ENCODE measurements around the gene BICDL2. TPM values are rescaled to one million over a fixed set of nuclear protein-coding genes. Genes with fewer than 3 reads are reported as not detected.
"Not testable (repeated sequence)": the region's sequence is repeated elsewhere in the genome, so short reads cannot be mapped to it uniquely, and the experiment has no call there.

BICDL2 gene
- polyA plus RNA-seq, 4 donors: 19.1 to 47.8 (median 33.5) TPM

- H3K27me3 ChIP-seq (ENCODE audit: control insufficient read depth in 3 of 3, insufficient read depth in 3 of 3, low read length in 3 of 3): no peaks in the 10 kb centered on the region
- H3K4me3 ChIP-seq (ENCODE audit: low read depth in 1 of 3, low read length in 3 of 3): no peak overlapping the region
- H3K9me3 ChIP-seq (ENCODE audit: control insufficient read depth in 2 of 2, insufficient read depth in 1 of 2, low read depth in 1 of 2, low read length in 1 of 2): peaks cover 0 to 4% of the 10 kb centered on the region in 2 donors
- H3K4me1 ChIP-seq (ENCODE audit: control insufficient read depth in 3 of 3, insufficient read depth in 2 of 3, low read depth in 1 of 3, low read length in 2 of 3): no peaks in the 10 kb centered on the region
- DNase-seq: no peak
- H3K27ac ChIP-seq (ENCODE audit: low read depth in 1 of 3, low read length in 2 of 3): peak overlapping the region in 1 of 3 donors; percentile 75
- 36 to 59% (median 58%) methylated on average over 6 of the region's 6 CpGs for WGBS, 3 donors
- FAIRE-seq: no peak
- no peaks in the 10 kb centered on the region for H3K36me3 ChIP-seq (ENCODE audit: control insufficient read depth in 3 of 3, insufficient read depth in 2 of 3, low read depth in 1 of 3, low read length in 3 of 3)
Observed at GRCh38 chr16:3076577-3076976, 39.8 kb upstream of the BICDL2 start.

- WGBS, 3 donors: 76 to 90% (median 84%) methylated on average over 4 to 6 of the region's 6 CpGs
- not testable (repeated sequence) for H3K36me3 ChIP-seq (ENCODE audit: control insufficient read depth in 3 of 3, insufficient read depth in 2 of 3, low read depth in 1 of 3, low read length in 3 of 3); FAIRE-seq; H3K27me3 ChIP-seq (ENCODE audit: control insufficient read depth in 3 of 3, insufficient read depth in 3 of 3, low read length in 3 of 3); H3K4me3 ChIP-seq (ENCODE audit: low read depth in 1 of 3, low read length in 3 of 3); H3K4me1 ChIP-seq (ENCODE audit: control insufficient read depth in 3 of 3, insufficient read depth in 2 of 3, low read depth in 1 of 3, low read length in 2 of 3); DNase-seq; H3K9me3 ChIP-seq (ENCODE audit: control insufficient read depth in 2 of 2, insufficient read depth in 1 of 2, low read depth in 1 of 2, low read length in 1 of 2)
- peak overlapping the region in 2 of 3 donors; percentile 5 to 75 for H3K27ac ChIP-seq (ENCODE audit: low read depth in 1 of 3, low read length in 2 of 3)
Observed at GRCh38 chr16:3075946-3076345, 39.2 kb upstream of the BICDL2 start.

- 30 to 37% (median 30%) methylated on average over 10 of the region's 10 CpGs for WGBS, 3 donors
- no peak for DNase-seq
- Histone ChIP-seq H3K27ac (ENCODE audit: low read depth in 1 of 3, low read length in 2 of 3) (peak overlapping the region in 2 of 3 donors; percentile 74 to 88), H3K27me3 (ENCODE audit: control insufficient read depth in 3 of 3, insufficient read depth in 3 of 3, low read length in 3 of 3) (no peaks in the 10 kb centered on the region), H3K4me3 (ENCODE audit: low read depth in 1 of 3, low read length in 3 of 3) (no peak overlapping the region), H3K36me3 (ENCODE audit: control insufficient read depth in 3 of 3, insufficient read depth in 2 of 3, low read depth in 1 of 3, low read length in 3 of 3) (no peaks in the 10 kb centered on the region), H3K9me3 (ENCODE audit: control insufficient read depth in 2 of 2, insufficient read depth in 1 of 2, low read depth in 1 of 2, low read length in 1 of 2) (peaks cover 0 to 4% of the 10 kb centered on the region in 2 donors), H3K4me1 (ENCODE audit: control insufficient read depth in 3 of 3, insufficient read depth in 2 of 3, low read depth in 1 of 3, low read length in 2 of 3) (no peaks in the 10 kb centered on the region)
- no peak for FAIRE-seq
Observed at GRCh38 chr16:3075523-3075915, 38.8 kb upstream of the BICDL2 start.

- Histone ChIP-seq H3K27ac (ENCODE audit: low read depth in 1 of 3, low read length in 2 of 3) (peak overlapping the region in 2 of 3 donors; percentile 74 to 88), H3K27me3 (ENCODE audit: control insufficient read depth in 3 of 3, insufficient read depth in 3 of 3, low read length in 3 of 3) (no peaks in the 10 kb centered on the region), H3K9me3 (ENCODE audit: control insufficient read depth in 2 of 2, insufficient read depth in 1 of 2, low read depth in 1 of 2, low read length in 1 of 2) (peaks cover 0 to 4% of the 10 kb centered on the region in 2 donors), H3K4me1 (ENCODE audit: control insufficient read depth in 3 of 3, insufficient read depth in 2 of 3, low read depth in 1 of 3, low read length in 2 of 3) (no peaks in the 10 kb centered on the region), H3K4me3 (ENCODE audit: low read depth in 1 of 3, low read length in 3 of 3) (no peak overlapping the region), H3K36me3 (ENCODE audit: control insufficient read depth in 3 of 3, insufficient read depth in 2 of 3, low read depth in 1 of 3, low read length in 3 of 3) (no peaks in the 10 kb centered on the region)
- FAIRE-seq (no peak), DNase-seq (peak in 1 of 2 donors; percentile 69)
- WGBS, 3 donors: 50 to 63% (median 58%) methylated on average over 7 to 9 of the region's 9 CpGs
Observed at GRCh38 chr16:3074860-3075522, 38.2 kb upstream of the BICDL2 start.

GRCh38 chr16:3073448-3073847 lies 36.7 kb upstream of the BICDL2 start:
- H3K27ac ChIP-seq (ENCODE audit: low read depth in 1 of 3, low read length in 2 of 3): peak overlapping the region in 1 of 3 donors; percentile 9

GRCh38 chr16:3072576-3073263 lies 36.0 kb upstream of the BICDL2 start:
- peak overlapping the region in 1 of 3 donors; percentile 47 for H3K27ac ChIP-seq (ENCODE audit: low read depth in 1 of 3, low read length in 2 of 3)
- not testable (repeated sequence) for FAIRE-seq; H3K27me3 ChIP-seq (ENCODE audit: control insufficient read depth in 3 of 3, insufficient read depth in 3 of 3, low read length in 3 of 3); H3K4me3 ChIP-seq (ENCODE audit: low read depth in 1 of 3, low read length in 3 of 3); H3K9me3 ChIP-seq (ENCODE audit: control insufficient read depth in 2 of 2, insufficient read depth in 1 of 2, low read depth in 1 of 2, low read length in 1 of 2); H3K4me1 ChIP-seq (ENCODE audit: control insufficient read depth in 3 of 3, insufficient read depth in 2 of 3, low read depth in 1 of 3, low read length in 2 of 3); DNase-seq
- WGBS, 3 donors: 42 to 63% (median 55%) methylated on average over 8 to 16 of the region's 18 CpGs
- peaks cover 0 to 20% (median 7%) of the 10 kb centered on the region in 3 donors for H3K36me3 ChIP-seq (ENCODE audit: control insufficient read depth in 3 of 3, insufficient read depth in 2 of 3, low read depth in 1 of 3, low read length in 3 of 3)

More at GRCh38 chr16:3073448-3073847, 36.7 kb upstream of the BICDL2 start:
- no peak for FAIRE-seq
- Histone ChIP-seq H3K4me1 (ENCODE audit: control insufficient read depth in 3 of 3, insufficient read depth in 2 of 3, low read depth in 1 of 3, low read length in 2 of 3) (peaks cover 0 to 2% (median 0%) of the 10 kb centered on the region in 3 donors), H3K36me3 (ENCODE audit: control insufficient read depth in 3 of 3, insufficient read depth in 2 of 3, low read depth in 1 of 3, low read length in 3 of 3) (peaks cover 0 to 13% (median 5%) of the 10 kb centered on the region in 3 donors), H3K4me3 (ENCODE audit: low read depth in 1 of 3, low read length in 3 of 3) (no peak overlapping the region), H3K9me3 (ENCODE audit: control insufficient read depth in 2 of 2, insufficient read depth in 1 of 2, low read depth in 1 of 2, low read length in 1 of 2) (peaks cover 0 to 4% of the 10 kb centered on the region in 2 donors), H3K27me3 (ENCODE audit: control insufficient read depth in 3 of 3, insufficient read depth in 3 of 3, low read length in 3 of 3) (no peaks in the 10 kb centered on the region)
- WGBS, 3 donors: 77 to 85% (median 84%) methylated on average over 7 of the region's 7 CpGs
- DNase-seq: no peak

GRCh38 chr16:3072148-3072547 lies 35.4 kb upstream of the BICDL2 start:
- not testable (repeated sequence) for H3K9me3 ChIP-seq (ENCODE audit: control insufficient read depth in 2 of 2, insufficient read depth in 1 of 2, low read depth in 1 of 2, low read length in 1 of 2); DNase-seq; H3K27me3 ChIP-seq (ENCODE audit: control insufficient read depth in 3 of 3, insufficient read depth in 3 of 3, low read length in 3 of 3); H3K27ac ChIP-seq (ENCODE audit: low read depth in 1 of 3, low read length in 2 of 3); H3K4me3 ChIP-seq (ENCODE audit: low read depth in 1 of 3, low read length in 3 of 3); FAIRE-seq
- 17 to 52% (median 17%) methylated on average over 3 of the region's 4 CpGs for WGBS, 3 donors
- peaks cover 0 to 26% (median 11%) of the 10 kb centered on the region in 3 donors for H3K36me3 ChIP-seq (ENCODE audit: control insufficient read depth in 3 of 3, insufficient read depth in 2 of 3, low read depth in 1 of 3, low read length in 3 of 3)
- H3K4me1 ChIP-seq (ENCODE audit: control insufficient read depth in 3 of 3, insufficient read depth in 2 of 3, low read depth in 1 of 3, low read length in 2 of 3): peaks cover 0 to 10% (median 4%) of the 10 kb centered on the region in 3 donors

GRCh38 chr16:3071655-3072054 lies 34.9 kb upstream of the BICDL2 start:
- Histone ChIP-seq H3K4me3 (ENCODE audit: low read depth in 1 of 3, low read length in 3 of 3) (no peak overlapping the region), H3K9me3 (ENCODE audit: control insufficient read depth in 2 of 2, insufficient read depth in 1 of 2, low read depth in 1 of 2, low read length in 1 of 2) (peaks cover 0 to 3% of the 10 kb centered on the region in 2 donors), H3K36me3 (ENCODE audit: control insufficient read depth in 3 of 3, insufficient read depth in 2 of 3, low read depth in 1 of 3, low read length in 3 of 3) (peaks cover 0 to 28% (median 11%) of the 10 kb centered on the region in 3 donors), H3K4me1 (ENCODE audit: control insufficient read depth in 3 of 3, insufficient read depth in 2 of 3, low read depth in 1 of 3, low read length in 2 of 3) (peaks cover 0 to 10% (median 4%) of the 10 kb centered on the region in 3 donors), H3K27me3 (ENCODE audit: control insufficient read depth in 3 of 3, insufficient read depth in 3 of 3, low read length in 3 of 3) (no peaks in the 10 kb centered on the region), H3K27ac (ENCODE audit: low read depth in 1 of 3, low read length in 2 of 3) (no peak overlapping the region)
- WGBS, 3 donors: 73 to 85% (median 84%) methylated on average over 7 of the region's 7 CpGs
- FAIRE-seq (no peak), DNase-seq (no peak)

Data from small intestine (tissue), 7 donors.